Activated T-cell treated with anti-CD3 and anti-CD28 coated beads for 48 hours (primary cell): ENCODE data around the gene AGRN.
"Not testable (repeated sequence)": the region's sequence is repeated elsewhere in the genome, so short reads cannot be mapped to it uniquely, and the experiment has no call there.

Experiments
- DNase-seq: peaks from one replicate; pipeline ENCODE4 v3.0.0-alpha.2; 2020; ENCODE audit warnings: low read depth

AGRN gene

DNA sequence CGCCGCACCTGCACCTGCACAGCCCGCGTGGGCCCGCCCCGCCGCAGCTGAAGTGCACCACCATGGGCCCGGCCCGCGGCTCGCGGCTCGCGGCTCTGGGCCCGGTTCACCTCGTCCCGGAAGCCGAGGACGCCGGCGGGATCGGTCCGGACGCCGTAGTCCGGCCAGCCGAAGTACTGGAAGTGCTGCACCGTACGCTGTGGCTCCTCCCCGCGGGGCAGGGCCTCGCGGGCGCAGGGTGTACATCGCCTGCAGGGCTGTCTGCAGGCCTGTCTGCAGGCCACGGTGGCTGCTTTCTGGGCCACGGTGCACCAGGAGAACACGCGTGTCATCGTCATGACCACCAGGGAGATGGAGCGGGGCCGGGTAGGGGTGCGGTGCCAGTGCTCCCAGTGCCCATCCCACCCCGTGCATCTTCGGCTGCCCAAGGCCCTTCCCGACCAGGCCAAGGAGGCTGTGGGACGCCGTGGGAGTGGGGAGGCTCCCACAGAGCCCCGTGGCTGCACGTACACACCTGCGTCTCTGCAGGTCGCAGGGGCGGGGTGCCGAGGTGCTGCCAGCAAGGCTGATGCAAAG is 47.5 kb downstream of the AGRN start:
- no peak for DNase-seq

GRCh38 chr1:1067860-1068516 is 48.1 kb downstream of the AGRN start:
- no peak for DNase-seq

GRCh38 chr1:1068517-1069055 is 48.7 kb downstream of the AGRN start:
- DNase-seq, result no peak

- DNase-seq, result peak; percentile 86
These were observed 49.3 kb downstream of the AGRN start for GRCh38 chr1:1069056-1069710.

DNA sequence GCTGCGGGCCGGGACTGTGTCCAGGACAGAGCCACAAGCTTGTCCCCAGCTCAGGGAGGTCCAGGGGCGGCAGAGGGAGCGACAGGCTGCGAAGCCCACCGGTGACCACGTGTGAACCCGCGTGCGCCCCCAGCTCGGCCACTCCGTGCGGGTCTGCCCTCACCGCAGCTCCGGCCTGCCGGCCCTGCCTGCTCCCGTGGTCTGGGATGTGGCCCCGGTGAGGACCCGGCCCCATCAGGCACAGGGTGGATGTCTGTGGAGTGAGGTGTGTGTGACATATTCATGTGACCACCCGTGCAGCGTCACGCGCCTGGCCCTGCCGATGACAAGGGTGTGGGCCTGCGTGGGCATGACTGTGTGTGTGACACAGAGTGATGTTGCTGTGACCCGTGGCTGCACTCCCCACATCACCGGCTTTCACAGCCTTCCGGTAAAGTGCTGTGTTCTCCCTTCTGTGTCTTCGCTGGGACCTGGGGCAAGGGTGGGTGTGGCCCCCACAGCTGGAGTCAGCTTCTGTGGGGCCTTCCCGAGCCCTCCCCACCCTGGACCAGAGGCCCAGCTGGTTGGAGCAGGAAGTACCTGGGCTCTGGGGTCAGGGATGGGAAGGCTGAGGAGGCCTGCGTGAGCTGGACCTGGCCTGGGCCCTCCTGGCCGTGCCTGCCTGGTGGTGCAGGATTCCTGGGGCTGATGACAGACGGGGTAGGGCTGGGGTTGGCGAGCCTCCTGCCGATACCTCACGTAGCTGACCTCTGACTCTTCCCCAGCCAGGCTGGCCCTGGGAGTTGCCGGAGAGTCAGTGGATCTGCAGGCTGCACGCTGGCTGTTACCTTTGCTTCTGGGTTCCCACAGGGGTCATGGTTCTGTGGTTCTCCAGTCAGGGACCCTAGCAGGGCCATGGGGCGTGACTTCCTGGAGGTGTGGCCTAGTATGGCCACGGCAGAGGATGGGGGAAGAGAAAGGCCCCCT is 50.1 kb downstream of the AGRN start:
- DNase-seq, result no peak

GRCh38 chr1:1071486-1072298 is 51.8 kb downstream of the AGRN start:
- DNase-seq, result no peak

DNA sequence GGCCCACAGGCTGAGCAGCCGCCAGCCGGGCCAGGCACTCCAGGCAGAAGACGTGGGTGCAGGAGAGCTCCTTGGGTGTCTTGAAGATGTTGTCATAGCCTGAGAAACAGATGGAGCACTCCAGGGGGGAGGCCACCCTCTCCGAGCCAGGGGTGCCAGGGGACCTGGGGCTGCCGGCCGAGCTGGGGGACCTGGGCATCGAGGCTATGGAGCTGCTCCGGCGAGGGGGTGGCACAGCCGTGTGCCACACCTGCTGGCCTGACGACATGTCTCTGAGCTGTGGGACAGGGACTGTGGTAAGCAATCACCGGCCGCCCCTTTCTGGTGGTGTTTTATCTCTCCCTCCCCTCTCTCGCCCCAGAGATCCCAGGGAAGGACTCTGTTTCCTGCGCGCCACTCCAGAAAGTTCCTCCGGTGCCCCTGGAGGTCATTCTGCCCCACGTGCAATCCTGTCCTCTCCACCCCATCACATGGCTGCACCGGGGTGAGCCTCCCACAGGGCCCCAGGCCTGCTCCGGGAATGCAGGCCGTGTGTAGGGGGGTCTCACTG is 52.5 kb downstream of the AGRN start:
- no peak for DNase-seq

DNA sequence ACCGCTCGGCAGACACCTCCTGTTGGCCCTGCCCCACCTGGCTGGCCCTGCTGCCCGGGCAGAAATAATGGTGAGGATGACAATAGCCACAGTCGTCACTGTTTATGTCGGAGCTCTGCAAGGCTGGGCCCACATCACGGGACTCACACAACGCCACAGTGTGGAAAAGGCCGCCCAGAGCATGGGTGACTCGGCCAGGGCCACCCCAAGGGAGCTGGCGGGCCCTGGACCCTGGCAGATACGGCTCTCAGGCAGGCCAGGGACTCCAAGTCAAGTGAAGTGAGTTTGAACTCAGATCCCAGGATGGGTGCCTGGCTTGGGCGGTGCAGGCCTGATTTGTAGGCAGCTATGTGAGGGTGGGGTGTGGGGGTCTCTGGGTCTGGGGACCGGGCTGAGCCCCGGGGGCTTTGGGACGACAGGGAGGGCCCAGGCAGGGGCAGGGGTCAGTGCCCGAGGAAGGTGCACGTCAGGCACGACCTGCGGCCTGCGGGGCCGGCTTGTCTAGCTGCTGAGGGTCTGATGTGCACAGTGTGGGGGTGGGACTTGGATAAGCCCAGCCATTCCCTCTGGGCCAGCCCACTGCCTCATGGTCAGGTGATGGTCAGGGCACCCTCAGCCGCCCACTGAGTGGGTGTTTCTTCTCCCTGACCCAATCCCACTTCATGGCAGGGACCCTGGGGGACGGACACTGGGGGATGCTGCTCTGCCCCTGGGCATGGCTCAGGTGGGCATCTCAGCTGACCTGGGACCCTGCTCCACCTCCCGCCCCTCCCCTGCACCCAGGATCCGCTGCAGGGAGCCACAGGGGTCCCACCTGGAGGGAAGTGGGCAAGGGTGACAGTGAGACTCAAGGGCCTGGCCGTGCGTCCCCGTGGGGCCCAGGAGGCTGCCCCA is 53.2 kb downstream of the AGRN start:
- no peak for DNase-seq

DNA sequence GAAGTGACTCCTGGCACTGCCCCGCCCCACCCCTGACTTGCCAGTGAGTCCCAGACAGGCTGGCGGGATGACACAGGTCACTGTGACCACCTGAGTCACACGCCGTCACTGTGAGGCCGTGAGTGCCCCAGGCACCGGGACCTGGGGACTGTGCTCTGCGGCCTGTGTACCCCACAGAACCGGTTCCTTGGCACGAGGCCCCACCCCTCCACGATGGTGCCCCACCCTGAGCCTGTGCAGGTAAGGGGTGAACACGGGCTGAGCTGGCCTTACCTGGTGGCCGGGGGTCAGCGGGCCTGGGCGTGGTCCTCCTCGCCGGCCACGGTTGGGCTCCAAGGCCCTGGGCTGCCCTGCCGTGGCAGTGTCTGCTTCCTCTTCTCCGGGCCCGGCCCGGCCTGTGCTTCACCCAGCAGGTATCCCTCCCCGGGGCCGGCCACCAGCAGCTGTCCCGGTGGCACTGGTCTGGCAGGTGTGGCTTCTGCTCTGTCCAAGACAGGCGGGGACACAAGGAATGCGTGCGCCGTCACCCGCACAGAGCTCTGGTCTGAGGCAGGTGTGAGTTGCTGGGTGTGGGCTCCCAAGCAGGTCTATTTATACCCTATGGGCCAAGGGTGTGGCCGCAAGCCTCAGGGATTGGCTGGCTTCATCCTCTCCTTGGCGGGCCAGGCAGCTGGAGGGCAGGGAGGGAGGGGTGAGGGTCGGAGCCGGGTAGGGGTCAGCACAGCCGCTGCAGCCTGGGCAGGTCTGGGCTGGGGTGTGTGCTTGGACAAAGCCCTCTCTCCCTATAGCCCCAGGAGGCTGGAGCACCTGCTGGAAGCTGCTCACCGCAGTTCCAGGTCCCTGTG is 54.0 kb downstream of the AGRN start, which contains the start of gene RNF223:
Gene RNF223 (minus strand): TSS at position 564 of the 845 bp plus-strand sequence. CDS start 1,740 bp downstream, outside the sequence.
- no peak for DNase-seq

DNA sequence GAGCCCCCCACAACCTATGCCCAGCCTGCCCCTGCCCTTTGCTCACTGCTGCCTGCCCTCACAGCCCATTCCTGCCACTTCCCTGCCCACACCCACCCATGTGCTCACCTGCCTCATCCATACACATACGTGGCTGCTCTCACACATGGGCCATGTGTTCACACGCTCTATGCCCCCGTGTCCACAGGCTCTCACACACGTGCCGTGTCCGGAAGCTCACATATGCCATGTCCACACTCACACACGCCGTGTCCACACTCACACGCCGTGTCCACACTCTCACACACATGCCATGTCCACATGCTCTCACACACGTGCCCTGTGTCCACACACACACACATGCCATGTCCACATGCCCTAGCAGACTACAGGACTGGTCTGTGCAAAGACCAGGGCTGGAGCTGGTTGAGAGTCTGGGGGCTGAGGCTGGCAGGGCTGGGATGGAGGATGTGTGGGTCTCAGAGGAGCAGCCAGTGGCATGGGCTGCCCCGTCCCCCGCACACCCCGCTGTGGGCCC is 54.8 kb downstream of the AGRN start:
- no peak for DNase-seq

GRCh38 chr1:1075148-1075935 is 55.4 kb downstream of the AGRN start:
- no peak for DNase-seq

DNA sequence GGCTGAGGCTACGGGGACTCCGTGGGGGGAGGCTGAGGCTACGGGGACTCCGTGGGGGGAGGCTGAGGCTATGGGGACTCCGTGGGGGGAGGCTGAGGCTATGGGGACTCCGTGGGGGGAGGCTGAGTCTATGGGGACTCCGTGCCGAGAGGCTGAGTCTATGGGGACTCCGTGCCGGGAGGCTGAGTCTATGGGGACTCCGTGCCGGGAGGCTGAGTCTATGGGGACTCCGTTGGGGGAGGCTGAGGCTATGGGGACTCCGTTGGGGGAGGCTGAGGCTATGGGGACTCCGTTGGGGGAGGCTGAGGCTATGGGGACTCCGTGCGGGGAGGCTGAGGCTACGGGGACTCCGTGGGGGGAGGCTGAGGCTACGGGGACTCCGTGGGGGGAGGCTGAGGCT is 57.5 kb downstream of the AGRN start:
- DNase-seq, result not testable (repeated sequence)

DNA sequence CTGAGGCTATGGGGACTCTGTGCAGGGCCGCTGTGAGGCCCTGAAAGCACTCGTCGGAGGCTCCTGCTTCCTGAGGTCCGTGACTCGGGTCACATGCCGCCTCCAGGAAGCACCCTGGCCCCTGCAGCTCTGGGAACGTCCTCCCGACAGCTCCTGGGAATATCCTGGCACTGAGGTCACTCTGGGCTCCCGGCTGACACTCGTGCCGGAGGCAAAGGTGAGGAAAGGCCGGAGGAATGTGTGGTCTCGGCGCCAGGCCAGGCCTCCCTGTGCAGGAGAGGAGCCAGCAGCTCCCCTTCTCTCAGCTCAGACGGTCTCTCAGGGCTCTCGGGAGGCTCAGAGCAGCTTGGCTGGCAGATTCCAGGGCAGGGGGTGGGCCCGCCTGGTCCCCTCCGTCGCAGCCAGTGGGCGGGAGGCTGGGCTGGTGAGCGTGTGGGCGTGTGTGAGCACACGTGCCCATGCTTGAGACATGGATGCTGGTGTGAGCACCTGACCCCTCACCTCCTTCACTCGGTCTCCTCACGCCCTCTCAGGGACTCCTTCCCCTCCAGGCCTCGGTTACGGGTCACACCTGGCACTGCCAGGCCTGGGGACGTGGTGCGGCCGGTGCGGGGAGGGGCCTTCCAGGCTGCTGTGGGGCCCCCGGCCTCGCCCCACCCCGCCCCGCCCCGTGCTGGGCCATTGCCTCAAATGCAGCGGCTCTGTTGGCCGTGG is 59.6 kb downstream of the AGRN start:
- DNase-seq, result no peak

GRCh38 chr1:1080122-1080757 is 60.3 kb downstream of the AGRN start:
- no peak for DNase-seq

DNA sequence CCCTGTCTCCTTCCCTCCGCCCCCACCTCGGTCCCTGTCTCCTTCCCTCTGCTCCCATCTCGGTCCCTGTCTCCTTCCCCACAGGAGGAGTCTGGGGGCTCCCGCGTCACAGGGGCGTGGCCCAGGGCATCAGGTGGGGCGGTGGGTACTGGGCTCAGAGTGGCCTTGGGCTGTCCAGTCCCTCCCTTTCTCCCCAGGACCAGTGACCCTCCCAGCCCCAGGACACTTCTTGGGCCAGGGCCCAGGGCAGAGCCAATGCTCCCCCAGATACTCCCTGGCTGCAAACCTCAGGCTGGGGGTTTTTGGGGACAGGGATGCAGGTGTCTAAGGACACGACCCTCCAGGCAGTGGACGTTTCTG is 61.0 kb downstream of the AGRN start:
- no peak for DNase-seq
